GM12875 (cell line): ENCODE results near the gene ANTXRL.
A peak's percentile ranks its signal among the peaks of the same experiment; 100 is the strongest.

Experiments used
- H3K4me3 ChIP-seq: one replicate; pipeline ENCODE4 v1.5.1; 2011; ENCODE audit warnings: low read depth, low read length, control low read depth
- TF ChIP-seq, protein P1 (sequence below): IDR thresholded peaks from 2 replicates; pipeline ENCODE4 v1.5.1; 2011; ENCODE audit warnings: low read depth, mild to moderate bottlenecking, control low read depth, inconsistent platforms, low read length, moderate library complexity, borderline replicate concordance; ENCODE audit not compliant: insufficient read depth

ANTXRL gene

DNA sequence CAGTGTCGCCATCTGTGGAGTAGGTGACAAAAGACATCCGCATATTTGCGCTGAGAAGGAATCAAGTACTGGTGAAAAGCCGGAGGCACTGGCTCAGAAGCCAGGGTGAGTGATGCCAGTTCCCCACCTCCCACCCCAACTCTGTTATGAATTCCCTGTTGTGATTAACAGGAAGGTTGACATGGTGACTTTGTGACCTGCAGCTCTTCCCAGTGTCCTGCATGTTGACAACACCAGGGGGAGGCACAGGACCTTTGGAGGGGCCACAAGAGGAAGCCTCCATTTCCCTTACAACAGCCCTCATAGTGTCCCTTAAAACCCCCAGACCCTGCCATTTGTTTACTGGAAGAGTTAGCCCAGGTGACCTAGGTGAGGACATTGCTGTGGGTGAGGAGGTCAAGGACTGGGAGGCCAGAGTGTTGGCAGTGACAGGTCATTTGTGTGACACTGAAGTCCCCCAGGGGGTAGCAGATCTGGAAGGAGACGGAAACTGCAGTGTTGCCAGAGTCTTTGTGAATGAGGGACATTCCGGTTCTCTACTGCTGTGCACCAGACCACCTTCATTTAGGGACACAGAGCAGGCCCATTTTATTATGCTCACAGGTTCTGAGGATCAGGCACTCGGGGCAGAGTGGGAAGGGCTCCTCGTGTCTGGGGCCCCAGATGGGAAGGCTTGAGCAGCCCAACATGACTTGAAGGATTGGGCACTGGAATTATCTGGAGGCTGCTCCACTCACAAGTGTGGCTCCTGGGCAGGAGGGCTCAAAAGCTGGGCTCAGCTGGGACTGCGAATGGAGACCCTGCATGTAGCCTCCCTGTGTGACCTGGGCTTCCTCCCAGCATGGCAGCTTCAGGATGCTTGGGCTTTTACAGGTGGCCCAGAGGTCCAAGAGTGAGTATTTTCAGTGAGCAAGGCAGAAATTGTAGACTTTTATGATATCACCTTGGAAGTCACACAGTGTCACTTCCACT is 13.0 kb upstream of the ANTXRL start:
- H3K4me3 ChIP-seq, result no peak overlapping the region
- TF ChIP-seq, protein P1, sequence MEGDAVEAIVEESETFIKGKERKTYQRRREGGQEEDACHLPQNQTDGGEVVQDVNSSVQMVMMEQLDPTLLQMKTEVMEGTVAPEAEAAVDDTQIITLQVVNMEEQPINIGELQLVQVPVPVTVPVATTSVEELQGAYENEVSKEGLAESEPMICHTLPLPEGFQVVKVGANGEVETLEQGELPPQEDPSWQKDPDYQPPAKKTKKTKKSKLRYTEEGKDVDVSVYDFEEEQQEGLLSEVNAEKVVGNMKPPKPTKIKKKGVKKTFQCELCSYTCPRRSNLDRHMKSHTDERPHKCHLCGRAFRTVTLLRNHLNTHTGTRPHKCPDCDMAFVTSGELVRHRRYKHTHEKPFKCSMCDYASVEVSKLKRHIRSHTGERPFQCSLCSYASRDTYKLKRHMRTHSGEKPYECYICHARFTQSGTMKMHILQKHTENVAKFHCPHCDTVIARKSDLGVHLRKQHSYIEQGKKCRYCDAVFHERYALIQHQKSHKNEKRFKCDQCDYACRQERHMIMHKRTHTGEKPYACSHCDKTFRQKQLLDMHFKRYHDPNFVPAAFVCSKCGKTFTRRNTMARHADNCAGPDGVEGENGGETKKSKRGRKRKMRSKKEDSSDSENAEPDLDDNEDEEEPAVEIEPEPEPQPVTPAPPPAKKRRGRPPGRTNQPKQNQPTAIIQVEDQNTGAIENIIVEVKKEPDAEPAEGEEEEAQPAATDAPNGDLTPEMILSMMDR, result 0 out of 2 replicates have a peak, but pooled peaks have one; percentile 3

DNA sequence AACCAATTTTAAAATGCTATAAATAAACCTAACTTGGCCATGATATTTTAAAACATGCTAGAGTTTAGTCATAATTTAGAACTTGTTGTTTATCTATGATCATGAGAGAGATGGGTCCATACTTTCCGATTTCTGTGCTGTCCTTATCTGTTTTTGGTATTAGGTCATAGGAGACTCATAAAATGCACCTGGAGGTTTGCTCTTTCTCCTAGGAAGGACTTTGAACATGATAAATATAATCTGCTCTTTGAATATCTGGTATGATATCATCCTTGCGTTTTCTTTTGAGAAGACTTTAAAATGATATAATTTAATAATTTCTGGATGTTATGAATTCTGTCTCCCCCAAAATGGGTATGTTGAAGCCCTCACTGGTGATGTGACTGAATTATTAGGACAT is 9.0 kb upstream of the ANTXRL start:
- TF ChIP-seq, protein P1, result no peak
- H3K4me3 ChIP-seq, result no peak overlapping the region

DNA sequence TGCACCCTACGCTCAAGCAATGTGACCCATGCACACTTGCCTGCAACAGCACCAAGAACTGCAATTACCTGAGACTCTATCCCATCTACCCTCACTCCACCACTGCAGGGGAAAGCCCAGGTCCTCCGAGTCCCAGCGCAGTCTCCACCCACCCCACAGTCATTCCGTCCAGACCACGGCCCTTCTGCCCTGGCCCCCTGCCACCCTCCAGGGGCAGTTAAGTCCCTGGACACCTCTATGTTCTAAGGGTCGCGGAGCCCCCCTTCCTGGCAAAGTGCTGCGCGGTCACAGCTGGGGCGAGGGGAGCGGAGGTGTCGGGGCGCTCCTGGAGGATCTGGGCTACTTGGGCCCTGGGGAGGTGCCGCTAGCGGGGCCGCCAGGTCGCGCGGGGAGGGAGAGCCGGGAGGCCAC is 4.4 kb upstream of the ANTXRL start:
- H3K4me3 ChIP-seq, result peak overlapping the region; percentile 49

DNA sequence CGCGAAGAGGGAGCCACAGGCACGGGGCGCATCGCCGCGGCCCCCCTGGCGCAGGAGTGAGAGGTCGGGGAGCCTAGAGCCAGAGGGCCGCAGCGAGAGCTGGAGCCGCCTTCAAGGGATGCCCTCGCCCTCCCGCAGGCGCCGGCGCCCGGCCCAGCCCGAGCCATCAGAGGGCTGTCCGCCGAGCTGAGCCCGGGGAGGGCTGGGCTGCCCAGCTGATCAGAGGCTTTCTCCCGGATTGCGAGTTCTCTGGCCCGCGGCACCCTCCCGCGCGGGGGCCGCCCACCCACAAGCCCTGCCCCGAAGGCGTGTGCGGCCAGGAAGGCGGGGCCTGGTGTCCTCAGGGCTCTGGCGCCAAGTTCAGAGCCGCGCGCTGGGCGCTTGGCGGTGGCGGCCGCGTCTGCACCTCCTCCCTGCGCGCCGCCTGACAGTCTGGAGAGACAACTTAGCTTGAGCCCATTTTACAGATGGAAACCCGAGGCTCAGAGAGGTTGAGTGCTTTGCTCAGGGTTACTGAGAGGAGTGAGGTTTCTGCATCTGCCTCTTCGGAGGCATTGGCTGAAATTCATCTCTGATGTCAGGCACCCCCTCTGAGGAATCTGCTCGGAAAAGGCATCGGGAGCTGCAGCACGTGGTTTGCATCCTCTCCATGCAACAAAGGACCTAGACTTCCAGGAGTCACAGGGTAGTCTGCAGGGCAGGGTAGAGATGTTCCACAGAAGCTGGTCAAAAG is 3.8 kb upstream of the ANTXRL start:
- peak overlapping the region; percentile 49 for H3K4me3 ChIP-seq
- TF ChIP-seq, protein P1, result no peak

DNA sequence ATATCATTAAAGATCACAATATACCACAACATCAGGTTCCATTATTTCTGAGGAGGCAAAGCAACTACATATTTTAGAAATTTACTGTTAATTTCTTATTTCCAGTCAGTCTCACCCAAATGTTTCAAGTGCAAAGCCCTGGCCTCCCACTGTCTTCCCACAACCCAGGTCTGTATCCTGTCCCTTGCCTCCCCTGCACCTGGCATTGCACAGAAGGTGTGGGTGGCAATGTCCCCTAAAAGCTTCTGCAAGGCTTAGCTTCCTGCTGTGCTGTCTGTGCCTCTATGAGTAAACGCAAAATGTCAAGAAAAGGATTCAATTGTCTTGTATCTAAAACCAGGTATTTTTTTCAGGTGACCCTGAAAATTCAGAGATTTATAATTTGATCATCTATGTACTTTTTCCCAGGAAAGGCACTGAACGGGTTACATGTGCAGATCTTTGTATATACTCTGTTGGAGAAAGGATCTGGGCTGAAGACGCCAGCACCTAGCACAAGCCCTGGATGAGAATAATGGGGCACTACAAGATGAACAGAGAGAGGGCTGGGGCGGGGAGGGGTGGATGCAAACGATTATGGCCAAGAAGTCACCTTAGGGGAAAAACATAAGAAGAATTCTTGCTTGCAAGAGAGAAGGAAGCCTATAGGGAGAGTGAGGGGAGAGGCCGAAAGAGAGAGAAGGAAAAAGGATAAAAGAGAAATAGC is 3.1 kb upstream of the ANTXRL start:
- TF ChIP-seq, protein P1, result no peak

DNA sequence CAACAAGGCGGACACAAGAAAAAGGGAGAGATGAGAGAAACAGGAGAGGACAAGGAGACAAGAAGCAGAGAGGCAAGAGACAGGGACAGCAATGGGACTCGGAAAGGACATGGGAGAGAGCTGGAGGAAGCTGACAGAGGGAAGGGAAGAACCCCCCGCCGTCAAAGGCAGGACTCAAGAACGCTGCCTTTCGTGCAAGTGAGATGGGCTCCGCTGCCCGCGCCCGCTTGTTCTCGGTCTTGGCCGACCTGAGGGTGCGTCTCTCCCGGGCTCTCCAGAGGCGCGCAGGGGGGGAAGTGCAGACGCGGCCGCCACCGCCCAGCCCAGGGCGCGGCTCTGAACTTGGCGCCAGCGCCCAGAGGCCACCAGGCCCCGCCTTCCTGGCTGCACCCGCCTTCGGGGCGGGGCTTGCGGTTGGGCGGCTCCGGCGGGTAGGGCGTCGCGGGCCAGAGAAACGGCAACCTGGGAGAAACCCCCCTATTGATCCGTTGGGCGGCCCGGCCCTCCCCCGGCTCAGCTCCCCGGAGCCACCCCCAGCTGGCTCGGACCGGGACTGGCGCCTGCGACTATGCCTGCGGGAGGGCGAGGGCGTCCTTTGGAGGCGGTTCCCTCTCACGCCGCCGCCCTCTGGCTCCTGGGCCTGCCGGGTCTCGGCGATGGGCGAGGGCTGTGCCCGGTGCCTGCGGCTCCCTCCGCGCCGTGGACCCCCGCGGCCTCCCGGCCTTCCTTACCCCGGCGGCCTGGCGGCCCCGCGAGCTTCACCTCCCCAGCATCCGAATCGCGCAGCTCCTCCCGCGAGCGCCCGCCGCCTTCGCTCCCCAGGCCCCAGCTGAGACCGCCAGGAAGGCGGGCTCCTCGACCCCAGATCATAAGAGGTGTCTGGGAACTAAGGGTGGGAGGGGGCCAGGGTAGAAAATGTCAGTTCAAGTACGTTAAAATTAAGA is 2.2 kb upstream of the ANTXRL start:
- TF ChIP-seq, protein P1, result no peak
- peak overlapping the region; percentile 69 for H3K4me3 ChIP-seq

More for the DNA sequence above, 3.1 kb upstream of the ANTXRL start:
- H3K4me3 ChIP-seq, result peak overlapping the region; percentile 69
